Measurements from ENCODE around the gene KCNQ1OT1.

- no peak for TF ChIP-seq CTCF (IDR thresholded peaks at IDR 0.05)
- no peak for TF ChIP-seq EP300 (IDR thresholded peaks at IDR 0.05)
These were observed 43.8 kb downstream of the KCNQ1OT1 start for GRCh38 chr11:2655834-2656622.
